ENCODE results near the gene CEP290.

DNA sequence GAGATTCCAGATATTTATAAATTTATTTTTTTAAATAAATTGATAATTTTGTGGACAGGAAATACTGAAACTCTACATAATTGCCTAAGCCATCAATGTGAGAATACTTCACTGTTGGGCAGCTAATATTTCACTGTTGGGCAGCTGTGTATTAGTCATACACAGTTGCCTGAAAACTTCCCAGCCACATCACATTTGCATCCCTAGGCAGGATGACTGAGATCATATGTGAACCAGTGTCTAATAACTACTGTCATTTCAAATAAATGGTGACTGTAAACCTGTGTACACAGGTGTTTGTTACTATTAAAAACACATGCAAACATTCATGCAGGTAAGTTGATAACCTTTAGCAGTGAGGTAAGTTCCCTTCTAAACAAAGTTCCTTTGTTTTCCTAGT, 44.1 kb upstream of the CEP290 start:
- TF ChIP-seq MLX (CRISPR knock-in tag; IDR thresholded peaks at IDR 0.05): no peak
- TF ChIP-seq, protein P1, sequence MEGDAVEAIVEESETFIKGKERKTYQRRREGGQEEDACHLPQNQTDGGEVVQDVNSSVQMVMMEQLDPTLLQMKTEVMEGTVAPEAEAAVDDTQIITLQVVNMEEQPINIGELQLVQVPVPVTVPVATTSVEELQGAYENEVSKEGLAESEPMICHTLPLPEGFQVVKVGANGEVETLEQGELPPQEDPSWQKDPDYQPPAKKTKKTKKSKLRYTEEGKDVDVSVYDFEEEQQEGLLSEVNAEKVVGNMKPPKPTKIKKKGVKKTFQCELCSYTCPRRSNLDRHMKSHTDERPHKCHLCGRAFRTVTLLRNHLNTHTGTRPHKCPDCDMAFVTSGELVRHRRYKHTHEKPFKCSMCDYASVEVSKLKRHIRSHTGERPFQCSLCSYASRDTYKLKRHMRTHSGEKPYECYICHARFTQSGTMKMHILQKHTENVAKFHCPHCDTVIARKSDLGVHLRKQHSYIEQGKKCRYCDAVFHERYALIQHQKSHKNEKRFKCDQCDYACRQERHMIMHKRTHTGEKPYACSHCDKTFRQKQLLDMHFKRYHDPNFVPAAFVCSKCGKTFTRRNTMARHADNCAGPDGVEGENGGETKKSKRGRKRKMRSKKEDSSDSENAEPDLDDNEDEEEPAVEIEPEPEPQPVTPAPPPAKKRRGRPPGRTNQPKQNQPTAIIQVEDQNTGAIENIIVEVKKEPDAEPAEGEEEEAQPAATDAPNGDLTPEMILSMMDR (IDR thresholded peaks at IDR 0.05): no peak
- no peak for TF ChIP-seq MAX (CRISPR knock-in tag; IDR thresholded peaks at IDR 0.05)
- TF ChIP-seq, protein P2, sequence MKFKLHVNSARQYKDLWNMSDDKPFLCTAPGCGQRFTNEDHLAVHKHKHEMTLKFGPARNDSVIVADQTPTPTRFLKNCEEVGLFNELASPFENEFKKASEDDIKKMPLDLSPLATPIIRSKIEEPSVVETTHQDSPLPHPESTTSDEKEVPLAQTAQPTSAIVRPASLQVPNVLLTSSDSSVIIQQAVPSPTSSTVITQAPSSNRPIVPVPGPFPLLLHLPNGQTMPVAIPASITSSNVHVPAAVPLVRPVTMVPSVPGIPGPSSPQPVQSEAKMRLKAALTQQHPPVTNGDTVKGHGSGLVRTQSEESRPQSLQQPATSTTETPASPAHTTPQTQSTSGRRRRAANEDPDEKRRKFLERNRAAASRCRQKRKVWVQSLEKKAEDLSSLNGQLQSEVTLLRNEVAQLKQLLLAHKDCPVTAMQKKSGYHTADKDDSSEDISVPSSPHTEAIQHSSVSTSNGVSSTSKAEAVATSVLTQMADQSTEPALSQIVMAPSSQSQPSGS (CRISPR knock-in tag; IDR thresholded peaks at IDR 0.05; ENCODE audit: borderline replicate concordance, low read depth): no peak
- TF ChIP-seq NFE2L1 (CRISPR knock-in tag; IDR thresholded peaks at IDR 0.05): no peak
- no peak for TF ChIP-seq GABPB1 (CRISPR knock-in tag; IDR thresholded peaks at IDR 0.05)
- TF ChIP-seq ZNF121 (CRISPR knock-in tag; IDR thresholded peaks at IDR 0.05): no peak
- TF ChIP-seq, protein P3, sequence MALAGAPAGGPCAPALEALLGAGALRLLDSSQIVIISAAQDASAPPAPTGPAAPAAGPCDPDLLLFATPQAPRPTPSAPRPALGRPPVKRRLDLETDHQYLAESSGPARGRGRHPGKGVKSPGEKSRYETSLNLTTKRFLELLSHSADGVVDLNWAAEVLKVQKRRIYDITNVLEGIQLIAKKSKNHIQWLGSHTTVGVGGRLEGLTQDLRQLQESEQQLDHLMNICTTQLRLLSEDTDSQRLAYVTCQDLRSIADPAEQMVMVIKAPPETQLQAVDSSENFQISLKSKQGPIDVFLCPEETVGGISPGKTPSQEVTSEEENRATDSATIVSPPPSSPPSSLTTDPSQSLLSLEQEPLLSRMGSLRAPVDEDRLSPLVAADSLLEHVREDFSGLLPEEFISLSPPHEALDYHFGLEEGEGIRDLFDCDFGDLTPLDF (CRISPR knock-in tag; IDR thresholded peaks at IDR 0.05): no peak

Data from WTC11 (cell line).